HepG2 (cell line): ENCODE results near the gene ERCC6L2. TPM values are rescaled to one million over a fixed set of nuclear protein-coding genes. Genes with fewer than 3 reads are reported as not detected.

ENCODE experiments used
- ATAC-seq: fragments of 200-7000 bp; cut with Tn5 transposase; 3 replicates; pipeline ENCODE4 v1.9.1; 2020; ENCODE audit warnings: mild to moderate bottlenecking, moderate library complexity
- BruUV-seq: library from RNA; stranded (reverse); fragments of 400-500 nt; replicated peaks from 2 replicates; lab custom pipeline; 2021; lab: Mats Ljungman, UMichigan
- CTCF ChIA-PET: fragments of 300-600 bp; formaldehyde crosslinking; extraction: SDS; loops from one replicate; lab custom pipeline; 2021; ENCODE audit warnings: low total read pairs, inconsistent platforms, low intra/inter-chr PET ratio; lab: Yijun Ruan, JAX
- POLR2A ChIA-PET: fragments of 350-600 bp; sonication (Branson Sonifier 250); formaldehyde crosslinking; loops from one replicate; lab custom pipeline; 2020; ENCODE audit warnings: antibody characterized with exemption, inconsistent platforms; lab: Yijun Ruan, JAX
- DNase-seq: peaks from one replicate; pipeline ENCODE4 v3.0.0-alpha.2; 2015; ENCODE audit warnings: low spot score
- FAIRE-seq: peaks from 3 replicates; lab custom pipeline; 2011; peaks lifted over from hg19 to GRCh38; lab: Jason Lieb, UNC
- H2AFZ ChIP-seq: one replicate; pipeline ENCODE4 v1.6.1; 2011; ENCODE audit warnings: low read length, inconsistent platforms
- H3K27ac ChIP-seq: fragments of 300-600 bp; 3 replicates; pipeline ENCODE4 v1.8.0; 2011; ENCODE audit warnings: mixed run types, mild to moderate bottlenecking, mixed read lengths, low read length, inconsistent platforms; ENCODE audit not compliant: insufficient read depth; ENCODE audit errors: extremely low read length
- H3K27me3 ChIP-seq, 2 experiments: fragments of 200-600 bp in 1 of 2; 2 replicates in 1 of 2; 3 replicates in 1 of 2; pipeline versions ENCODE4 v1.6.0 to v1.8.0; 2011; ENCODE audit warnings: low read length in 2 of 2, mild to moderate bottlenecking in 2 of 2, moderate library complexity in 2 of 2, inconsistent platforms in 1 of 2; ENCODE audit not compliant: insufficient read depth in 2 of 2, control insufficient read depth in 1 of 2
- H3K36me3 ChIP-seq, 2 experiments: fragments of 200-600 bp in 1 of 2; replicated peaks in 1 of 2; 2 replicates in 1 of 2; 3 replicates in 1 of 2; pipeline versions ENCODE4 v1.5.1 to v1.8.0; 2011; ENCODE audit warnings: low read length in 2 of 2, inconsistent platforms in 1 of 2; ENCODE audit not compliant: insufficient read depth in 2 of 2, control insufficient read depth in 1 of 2
- H3K4me1 ChIP-seq: 2 replicates; pipeline ENCODE4 v1.5.1; 2012; ENCODE audit warnings: low read length, inconsistent platforms; ENCODE audit not compliant: insufficient read depth
- H3K4me2 ChIP-seq: 2 replicates; pipeline ENCODE4 v1.6.0; 2011; ENCODE audit warnings: low read depth, low read length, inconsistent platforms
- H3K4me3 ChIP-seq, 3 experiments: fragments of 200-600 bp in 1 of 3; sonication (generic), shearing (Covaris generic) in 1 of 3; replicated peaks in 1 of 3; 2 replicates each; pipeline ENCODE4 v1.5.1; 2011 to 2016; ENCODE audit warnings: low read length in 3 of 3, inconsistent platforms in 2 of 3, low read depth in 2 of 3, mild to moderate bottlenecking in 2 of 3, control low read depth in 1 of 3, mixed read lengths in 1 of 3; ENCODE audit not compliant: insufficient read depth in 1 of 3
- H3K79me2 ChIP-seq: one replicate; pipeline ENCODE4 v1.6.1; 2011; ENCODE audit warnings: low read length, inconsistent platforms; ENCODE audit not compliant: insufficient read depth
- H3K9ac ChIP-seq: 2 replicates; pipeline ENCODE4 v1.6.0; 2011; ENCODE audit warnings: mild to moderate bottlenecking, low read depth, low read length, inconsistent platforms; ENCODE audit not compliant: insufficient read depth
- H3K9me3 ChIP-seq: 2 replicates; pipeline ENCODE4 v1.5.1; 2012; ENCODE audit warnings: mild to moderate bottlenecking, low read length
- H4K20me1 ChIP-seq: 2 replicates; pipeline ENCODE4 v1.6.0; 2011; ENCODE audit warnings: inconsistent platforms, mild to moderate bottlenecking, low read length, moderate library complexity; ENCODE audit not compliant: insufficient read depth
- ATM ChIP-seq: fragments of 450-650 bp; IDR thresholded peaks from 2 replicates; pipeline ENCODE4 v1.7.1; 2017; ENCODE audit warnings: mild to moderate bottlenecking, borderline replicate concordance
- CBFB ChIP-seq: sonication (generic); formaldehyde crosslinking; IDR thresholded peaks from 2 replicates; pipeline ENCODE4 v1.4.0; 2020; ENCODE audit warnings: missing genetic modification reagents
- CBX2 ChIP-seq, 2 experiments: fragments of 200-600 bp in 1 of 2; sonication (generic); formaldehyde crosslinking in 1 of 2; IDR thresholded peaks; 2 replicates each; pipeline versions ENCODE4 v1.7.0 to v1.8.1; 2018 to 2022; ENCODE audit warnings: low read depth in 2 of 2, low read length in 1 of 2, mild to moderate bottlenecking in 1 of 2, missing genetic modification reagents in 1 of 2
- HNRNPK ChIP-seq: fragments of 200-400 bp; formaldehyde crosslinking; IDR thresholded peaks from 2 replicates; pipeline ENCODE4 v1.6.1; 2018; ENCODE audit warnings: low read length, low read depth, moderate library complexity, mild to moderate bottlenecking; ENCODE audit not compliant: poor library complexity, severe bottlenecking
- NPAS2 ChIP-seq: sonication (generic); formaldehyde crosslinking; IDR thresholded peaks from 2 replicates; pipeline ENCODE4 v1.8.0; 2022; ENCODE audit warnings: mild to moderate bottlenecking, missing genetic modification reagents, borderline replicate concordance
- SIX1 ChIP-seq: sonication (generic); formaldehyde crosslinking; IDR thresholded peaks from 2 replicates; pipeline ENCODE4 v1.4.0; 2020; ENCODE audit warnings: missing genetic modification reagents, borderline replicate concordance
- TRAFD1 ChIP-seq: sonication (generic); formaldehyde crosslinking; IDR thresholded peaks from 2 replicates; pipeline ENCODE4 v1.5.1; 2020; ENCODE audit warnings: missing genetic modification reagents, mild to moderate bottlenecking, borderline replicate concordance
- TSC22D2 ChIP-seq: sonication (generic); formaldehyde crosslinking; IDR thresholded peaks from 2 replicates; pipeline ENCODE4 v1.5.1; 2020; ENCODE audit warnings: missing genetic modification reagents, mild to moderate bottlenecking, borderline replicate concordance
- ZBTB14 ChIP-seq: sonication (generic); formaldehyde crosslinking; IDR thresholded peaks from 2 replicates; pipeline ENCODE4 v1.4.0; 2020; ENCODE audit warnings: missing genetic modification reagents
- ZFP1 ChIP-seq: IDR thresholded peaks from 2 replicates; pipeline ENCODE4 v1.6.1; 2016
- ZNF713 ChIP-seq: sonication (generic); formaldehyde crosslinking; IDR thresholded peaks from 2 replicates; pipeline ENCODE4 v1.4.0; 2020; ENCODE audit warnings: mild to moderate bottlenecking, missing genetic modification reagents
- WGBS: methylation state at CpG from one replicate; pipeline ENCODE4 v1.1.6; 2017; ENCODE audit warnings: low lambda C conversion rate; 5-methylcytosine and 5-hydroxymethylcytosine counted together
- in situ Hi-C: cut with HindIII; loops from 2 replicates; pipeline ENCODE4 v1.10.0; 2017; ENCODE audit warnings: low pct_unique_long_range_greater_than_20kb; ENCODE audit not compliant: extremely low pct_ligation_motif_present
- intact Hi-C: fragments of 100-400 bp; cut with micrococcal nuclease; formaldehyde crosslinking; loops from one replicate; pipeline ENCODE4 v1.10.0; 2022; ENCODE audit not compliant: unreplicated experiment
- polyA plus RNA-seq, 8 experiments: library from polyadenylated mRNA; depleted of rRNA in 3 of 8; stranded (reverse) in 7 of 8; unstranded in 1 of 8; fragments of >200 nt; fragmentation: Illumina TruSeq in 4 of 8; extraction: Trizol in 4 of 8; gene quantifications; 2 replicates each; pipeline versions ENCODE4 v1.2.1 to v1.2.3, GENCODE V29; 2011 to 2016; ENCODE audit warnings: low read depth in 4 of 8, missing spikeins in 1 of 8, mixed read lengths in 1 of 8; ENCODE audit not compliant: insufficient read depth in 1 of 8
- total RNA-seq, 5 experiments: library from RNA; depleted of rRNA; stranded (reverse); fragments of >200 nt; fragmentation: Illumina TruSeq; extraction: Trizol; gene quantifications; 2 replicates each; pipeline ENCODE4 v1.2.3, GENCODE V29; 2016; ENCODE audit warnings: low read depth in 1 of 5

Gene ERCC6L2
- total and polyA plus RNA-seq, 2 of the 13 experiments (the other 11 are each of a cell fraction or from before 2014, with no cell fraction given), result 13.4 to 45.9 TPM

DNA sequence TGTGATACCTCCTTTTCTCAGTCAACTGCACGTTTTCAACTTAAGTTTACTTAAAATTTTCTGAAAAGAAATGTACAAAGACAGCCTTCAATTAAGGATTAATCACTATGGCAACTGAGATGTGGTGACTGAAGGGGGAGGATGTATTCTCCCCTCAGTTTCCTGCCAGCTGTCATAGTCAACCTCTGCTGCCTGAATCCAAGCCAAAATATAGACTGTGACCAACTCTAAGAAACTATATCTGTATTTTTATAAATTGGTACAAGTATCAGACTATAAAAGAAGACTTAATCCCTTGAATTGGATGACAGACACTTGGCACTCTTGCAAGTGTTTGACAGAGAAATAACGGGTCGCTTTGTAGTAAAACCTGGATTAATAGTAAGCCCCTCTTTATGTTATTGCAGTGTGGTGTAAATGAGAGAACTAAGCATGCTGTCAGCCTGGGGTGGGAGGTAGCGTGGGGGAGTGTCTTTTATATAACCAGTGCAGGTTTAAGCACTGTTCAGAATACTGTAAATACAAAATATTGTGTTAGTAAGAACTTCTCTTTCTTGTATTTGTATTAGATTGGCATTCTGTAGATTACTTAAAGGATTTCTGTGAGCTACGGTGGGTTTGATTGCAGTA, 106.4 kb downstream of the ERCC6L2 start:
- POLR2A ChIA-PET, result no interaction called here
- Histone ChIP-seq H3K27me3 (no peaks in the 10 kb centered on the region), H3K9me3 (peaks cover 1% of the 10 kb centered on the region; the same call in 1 of the 2 replicates), H3K79me2 (no peaks in the 10 kb centered on the region), H4K20me1 (no peaks in the 10 kb centered on the region), H3K36me3 (peaks cover 5 to 9% of the 10 kb centered on the region in 2 experiments; a peak in 3 of 5 replicates), H3K9ac (no peak overlapping the region), H3K4me2 (no peak overlapping the region), H3K4me3 (no peak overlapping the region), H3K27ac (no peak overlapping the region), H3K4me1 (no peaks in the 10 kb centered on the region), H2AFZ (no peak overlapping the region)
- TF ChIP-seq ATM (no peak), TRAFD1 (CRISPR knock-in tag) (no peak)
- no peak for FAIRE-seq
- ATAC-seq, result no peak
- intact Hi-C loops, result no loop called here
- in situ Hi-C loops, result no loop called here
- DNase-seq, result no peak
- 94% methylated on average over 5 of the region's 5 CpGs for WGBS
- CTCF ChIA-PET, result no interaction called here
- no TSS peak for BruUV-seq

GRCh38 chr9:95985440-95986055, 110.1 kb downstream of the ERCC6L2 start:
- Histone ChIP-seq H3K27me3 (no peaks in the 10 kb centered on the region), H3K4me1 (no peaks in the 10 kb centered on the region), H3K27ac (no peak overlapping the region), H3K4me2 (no peak overlapping the region), H3K36me3 (peaks cover 0 to 3% of the 10 kb centered on the region in 2 experiments; a peak in 3 of 5 replicates), H3K9me3 (peaks cover 11% of the 10 kb centered on the region; the same call in 1 of the 2 replicates), H3K9ac (no peak overlapping the region), H3K4me3 (no peak overlapping the region), H2AFZ (no peak overlapping the region), H4K20me1 (no peaks in the 10 kb centered on the region), H3K79me2 (no peaks in the 10 kb centered on the region)
- ChIA-PET CTCF (no interaction called here), POLR2A (no interaction called here)
- in situ Hi-C loops (no loop called here), intact Hi-C loops (no loop called here)
- no peak for ATAC-seq
- WGBS, result 96% methylated on average over 3 of the region's 3 CpGs
- no TSS peak for BruUV-seq
- FAIRE-seq, result no peak
- no peak for DNase-seq
- TF ChIP-seq HNRNPK (no peak), ZFP1 (no peak), ZNF713 (CRISPR knock-in tag) (no peak), ZBTB14 (no peak), CBX2 (IDR thresholded peaks at IDR 0.05; ENCODE audit: low read depth, low read length) (no peak), CBX2 (CRISPR knock-in tag; IDR thresholded peaks at IDR 0.05; ENCODE audit: low read depth) (no peak), TSC22D2 (CRISPR knock-in tag) (no peak), CBFB (no peak), SIX1 (CRISPR knock-in tag) (no peak), NPAS2 (CRISPR knock-in tag) (no peak)
